ENCODE measurements around the gene CENPP.

The CENPP gene

DNA sequence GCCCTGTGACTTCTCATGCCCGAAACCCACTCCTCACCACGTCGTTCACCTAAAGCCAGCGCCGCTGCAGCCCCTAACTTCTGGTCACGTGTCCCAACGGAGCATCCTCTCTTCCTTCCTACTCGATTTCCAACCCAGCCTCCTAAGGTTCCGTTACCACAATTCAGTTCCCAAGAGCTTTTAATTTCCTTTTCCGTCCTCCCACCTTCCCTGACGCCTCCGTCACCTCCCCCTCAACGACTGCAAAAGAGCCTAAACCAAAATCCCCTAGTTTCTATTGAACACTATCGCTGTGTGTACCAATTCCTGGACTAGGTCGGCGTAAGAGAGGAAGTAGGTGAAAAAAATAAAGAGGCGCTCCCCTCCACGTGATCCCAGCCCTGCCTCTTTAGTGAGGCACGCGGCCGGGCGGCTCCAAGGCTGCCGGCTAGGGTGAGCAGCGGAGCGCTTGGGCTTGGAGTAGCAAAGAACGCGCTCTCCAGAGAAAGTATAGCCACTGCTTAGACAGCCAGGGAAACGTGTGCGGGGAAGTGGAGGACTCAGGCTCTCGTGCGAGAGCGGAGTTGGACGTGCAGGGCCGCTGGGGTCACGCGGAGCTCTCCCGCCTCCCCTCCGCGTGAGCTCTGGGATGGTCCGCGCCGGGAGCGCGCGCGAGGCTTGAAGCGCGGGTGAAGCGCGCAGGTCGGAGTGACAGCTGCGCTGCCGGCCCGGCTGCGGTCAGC is at the start of gene CENPP, which contains the start of gene NOL8:
CENPP (plus strand) TSS at position 685 of the 722 bp plus-strand sequence.
NOL8 (minus strand) TSS at position 82 of the 722 bp plus-strand sequence. CDS start 1,189 bp downstream, outside the sequence.
- peak; percentile 88 for DNase-seq

- DNase-seq: no peak
Observed at GRCh38 chr9:92276331-92277032, 49.3 kb upstream of the CENPP start.

GRCh38 chr9:92278110-92278509 is 47.6 kb upstream of the CENPP start:
- DNase-seq: no peak

DNA sequence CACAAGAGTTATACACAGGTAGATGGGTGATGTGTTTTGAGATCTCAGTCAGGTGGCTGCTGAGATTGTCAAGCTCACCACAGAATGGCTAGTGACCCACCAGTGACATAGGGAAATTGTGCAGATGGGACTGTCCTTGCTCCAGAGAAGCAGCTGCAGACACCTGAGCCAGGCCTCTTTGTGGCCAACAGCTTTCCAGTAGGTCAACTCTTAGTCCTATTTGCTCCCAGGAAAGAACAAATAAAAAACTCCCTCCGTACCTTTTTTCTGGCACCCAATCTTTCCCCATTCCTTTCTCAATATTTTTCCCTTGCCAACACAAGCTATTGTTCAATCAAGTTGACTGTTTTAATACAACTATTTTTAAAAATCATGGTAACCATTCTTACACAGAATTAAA is 46.5 kb upstream of the CENPP start:
- no peak for DNase-seq

DNA sequence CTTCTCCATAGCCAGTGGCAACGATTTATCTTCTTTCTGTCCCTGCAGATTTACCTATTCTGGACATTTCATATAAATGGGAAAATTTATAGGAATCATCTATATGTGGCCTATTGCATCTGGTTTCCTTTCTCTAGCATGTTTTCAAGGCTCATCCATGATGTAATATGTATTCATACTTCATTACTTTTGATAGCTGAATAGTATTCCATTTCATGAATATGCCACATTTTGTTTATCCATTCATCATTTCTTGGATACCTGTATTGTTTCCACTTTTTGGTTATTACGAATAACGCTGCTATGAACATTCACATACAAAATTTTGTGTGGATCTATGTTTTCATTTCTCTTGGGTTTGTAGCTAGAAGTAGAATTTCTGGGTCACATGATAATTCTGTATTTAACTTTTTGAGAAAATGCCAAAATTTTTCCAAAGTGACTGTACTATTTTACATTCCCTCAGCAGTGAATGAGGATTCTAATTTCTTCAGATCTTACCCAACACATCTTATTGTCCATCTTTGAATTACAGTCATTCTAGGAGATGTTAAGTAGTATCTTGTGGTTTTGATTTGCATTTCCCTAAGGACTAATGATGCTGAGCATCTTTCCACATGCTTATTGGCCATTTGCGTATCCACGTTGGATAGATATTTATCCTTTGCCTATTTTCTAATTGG is 35.9 kb upstream of the CENPP start:
- DNase-seq: no peak

- DNase-seq: no peak
Observed at GRCh38 chr9:92290785-92291429, 34.8 kb upstream of the CENPP start.

DNA sequence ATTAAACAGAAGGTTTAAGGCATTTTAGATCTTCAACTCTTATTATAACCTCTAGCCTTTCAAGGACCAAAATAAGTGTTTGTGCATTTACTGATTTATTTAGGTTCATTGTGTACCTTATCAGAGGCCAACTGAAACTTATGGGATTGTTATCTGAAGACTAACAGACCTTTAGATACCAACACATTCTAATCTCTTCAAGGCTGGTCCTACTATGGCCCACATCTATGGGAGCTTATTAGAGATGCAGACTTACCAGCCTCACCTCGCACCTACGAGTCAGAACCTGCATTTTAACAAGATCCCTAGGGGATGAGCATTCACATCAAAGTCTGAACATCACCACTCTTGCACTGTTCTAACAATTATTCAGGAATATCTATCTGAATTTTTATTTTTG is 34.2 kb upstream of the CENPP start:
- no peak for DNase-seq

- peak; percentile 34 to 66 for DNase-seq
Observed at GRCh38 chr9:92292338-92293074, 33.2 kb upstream of the CENPP start.

DNA sequence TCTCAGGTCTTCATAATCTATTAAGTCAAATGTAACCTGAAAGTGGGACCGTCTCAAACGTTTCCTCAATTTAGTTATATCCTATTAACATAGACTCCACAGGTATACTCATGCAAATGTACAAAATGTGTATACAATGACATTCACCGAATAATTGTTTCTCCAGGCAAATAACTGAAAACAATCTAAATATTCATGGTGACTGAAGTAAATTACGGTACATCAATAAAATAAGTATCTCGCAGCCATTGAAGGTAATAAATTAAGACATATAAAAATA is 32.7 kb upstream of the CENPP start:
- DNase-seq: no peak

GRCh38 chr9:92293452-92294296 is 32.1 kb upstream of the CENPP start, which contains the start of gene IARS1:
TSS of gene IARS1 (minus strand) at chr9:92293697. CDS start at chr9:92289419, 4,278 bp downstream.
- DNase-seq: peak; percentile 98 to 100

- DNase-seq: no peak
Observed at GRCh38 chr9:92294297-92294676, 31.5 kb upstream of the CENPP start.

DNA sequence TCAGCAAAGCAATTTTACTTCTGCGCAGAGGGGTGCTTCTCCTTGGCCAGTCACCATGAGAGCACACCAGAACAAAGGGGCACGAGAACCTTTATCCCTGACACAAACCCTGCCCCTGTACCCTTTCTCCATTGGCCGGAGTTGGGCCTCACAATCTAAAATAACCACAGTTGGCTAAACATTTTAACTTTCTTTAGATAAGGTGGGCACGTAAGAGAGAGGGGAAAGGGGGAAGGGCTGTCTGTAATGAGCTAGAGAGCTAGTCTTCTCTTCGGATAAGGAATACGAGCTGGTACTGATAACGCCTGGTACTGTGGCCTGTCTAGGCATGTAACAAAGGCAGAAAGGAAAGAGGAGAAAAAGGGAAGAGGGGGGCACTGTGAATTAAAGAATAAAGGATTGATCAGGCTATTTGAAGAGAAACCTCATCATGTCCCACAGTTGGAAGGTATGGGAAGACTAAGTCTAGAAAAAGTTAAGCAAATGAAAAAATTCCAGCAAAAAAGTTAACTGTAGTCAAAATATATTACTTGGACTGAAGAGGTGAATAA is 30.4 kb upstream of the CENPP start:
- DNase-seq: no peak

DNA sequence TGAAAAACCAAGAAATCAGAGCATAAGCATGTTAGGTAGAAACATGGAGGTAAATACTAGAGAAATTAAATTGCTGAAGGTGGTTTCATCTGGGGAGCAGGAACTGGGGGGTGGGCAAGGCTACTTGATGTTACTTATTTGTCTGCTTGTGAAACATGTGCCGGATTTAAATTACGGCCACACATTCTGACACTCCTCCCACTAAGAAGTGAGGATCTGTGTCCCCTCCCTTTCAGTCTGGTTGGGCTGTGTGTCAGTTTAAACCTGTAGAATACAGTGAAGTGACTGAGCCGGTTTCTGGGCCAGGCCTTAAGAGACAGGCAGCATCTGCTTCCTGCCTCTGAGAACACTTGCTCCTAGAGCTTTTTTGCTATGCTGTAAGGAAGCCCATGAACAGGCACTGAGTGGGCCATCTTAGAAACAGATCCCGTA is 29.9 kb upstream of the CENPP start:
- DNase-seq: no peak

- DNase-seq: no peak
Observed at GRCh38 chr9:92297611-92298010, 28.1 kb upstream of the CENPP start.

GRCh38 chr9:92298036-92298435 is 27.7 kb upstream of the CENPP start:
- no peak for DNase-seq

GRCh38 chr9:92299116-92299515 is 26.6 kb upstream of the CENPP start:
- peak; percentile 36 to 65 for DNase-seq

DNA sequence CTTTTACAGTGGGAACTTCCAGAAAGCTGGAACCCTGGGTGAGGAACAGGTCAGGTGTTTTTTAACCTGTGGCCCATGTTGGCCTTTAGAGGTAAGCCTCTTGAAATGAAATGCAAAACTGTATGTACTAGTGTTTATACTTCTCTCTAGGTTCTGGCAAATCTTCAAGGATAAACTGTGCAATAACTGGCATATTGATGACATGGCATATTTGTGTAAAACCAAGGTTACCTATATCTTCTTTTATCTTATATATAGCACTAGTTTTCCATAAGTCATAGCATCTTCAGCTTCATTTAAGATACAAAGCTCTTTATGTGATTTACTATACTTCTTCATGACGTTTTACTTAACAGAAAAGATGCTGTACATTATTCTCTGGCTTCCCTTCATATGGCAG is 24.8 kb upstream of the CENPP start:
- no peak for DNase-seq

GRCh38 chr9:92308893-92309292 is 16.9 kb upstream of the CENPP start:
- DNase-seq: no peak

DNA sequence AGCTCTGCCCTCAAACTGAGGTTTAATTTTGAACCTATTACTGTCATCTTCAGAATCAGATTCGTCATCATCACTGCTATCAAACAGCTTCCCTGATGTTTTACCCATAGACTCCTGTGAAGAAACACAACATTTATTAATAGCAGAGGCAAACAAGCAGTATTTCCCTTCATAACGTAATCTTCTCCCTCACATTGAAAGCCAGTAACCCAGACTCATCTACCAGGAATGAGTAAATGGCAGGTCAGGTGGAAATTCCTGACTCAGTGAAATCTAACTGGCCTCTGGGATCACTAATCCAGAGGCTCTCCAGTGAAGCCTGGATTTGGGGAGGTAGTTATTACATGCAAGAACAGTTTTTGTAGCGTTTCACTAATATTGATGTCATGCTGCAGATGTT is 15.2 kb upstream of the CENPP start:
- no peak for DNase-seq

GRCh38 chr9:92312887-92313623 is 12.7 kb upstream of the CENPP start:
- DNase-seq: no peak

- no peak for DNase-seq
Observed at GRCh38 chr9:92313624-92314012, 12.1 kb upstream of the CENPP start.

Measured in inflammatory macrophage treated with lipopolysaccharide for 1 hour (primary cell).